ENCODE results near the gene RAD54L2.
"Not testable (repeated sequence)": the region's sequence is repeated elsewhere in the genome, so short reads cannot be mapped to it uniquely, and the experiment has no call there.

Gene RAD54L2

GRCh38 chr3:51510996-51511395 lies 27.5 kb upstream of the RAD54L2 start:
- DNase-seq (ENCODE audit: insufficient read length, low spot score) (no peak), FAIRE-seq (no peak)
- TF ChIP-seq POLR2A (IDR thresholded peaks at IDR 0.05; ENCODE audit: low read depth, low read length) (no peak), TAF1 (IDR thresholded peaks at IDR 0.05; ENCODE audit: low read depth, low read length) (no peak), POLR2AphosphoS5 (IDR thresholded peaks at IDR 0.05; ENCODE audit: low read depth, low read length) (no peak), PAX5 (IDR thresholded peaks at IDR 0.05; ENCODE audit: insufficient read depth, low read length, severe bottlenecking) (no peak), SPI1 (IDR thresholded peaks at IDR 0.05; ENCODE audit: low read depth, low read length) (no peak), POU2F2 (IDR thresholded peaks at IDR 0.05; ENCODE audit: low read depth, low read length) (no peak)

DNA sequence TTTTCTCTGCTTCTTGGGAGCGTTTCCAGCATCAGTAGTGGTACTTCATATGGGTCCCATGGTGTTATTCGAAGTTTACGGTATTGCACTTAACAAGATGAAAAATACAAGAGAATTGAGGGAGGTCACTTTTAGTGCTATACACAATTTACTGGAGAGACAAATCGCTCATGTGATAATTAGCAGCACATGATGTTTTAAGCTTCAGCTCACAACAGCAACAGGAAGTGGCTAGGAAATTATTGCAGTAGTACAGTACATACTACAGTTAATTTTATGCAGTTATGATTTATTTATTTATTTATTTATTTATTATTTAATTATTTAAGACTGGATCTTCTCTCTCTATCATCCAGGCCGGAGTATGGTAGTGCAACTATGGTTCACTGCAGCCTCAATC lies 24.3 kb upstream of the RAD54L2 start:
- no peak for TF ChIP-seq PAX5 (IDR thresholded peaks at IDR 0.05; ENCODE audit: insufficient read depth, low read length, severe bottlenecking)
- TF ChIP-seq POLR2AphosphoS5 (IDR thresholded peaks at IDR 0.05; ENCODE audit: low read depth, low read length): no peak
- TF ChIP-seq TAF1 (IDR thresholded peaks at IDR 0.05; ENCODE audit: low read depth, low read length): no peak
- TF ChIP-seq POU2F2 (IDR thresholded peaks at IDR 0.05; ENCODE audit: low read depth, low read length): no peak
- TF ChIP-seq SPI1 (IDR thresholded peaks at IDR 0.05; ENCODE audit: low read depth, low read length): no peak
- no peak for TF ChIP-seq POLR2A (IDR thresholded peaks at IDR 0.05; ENCODE audit: low read depth, low read length)
- FAIRE-seq (no peak), DNase-seq (ENCODE audit: insufficient read length, low spot score) (no peak)

- TF ChIP-seq TAF1 (IDR thresholded peaks at IDR 0.05; ENCODE audit: low read depth, low read length) (no peak), SPI1 (IDR thresholded peaks at IDR 0.05; ENCODE audit: low read depth, low read length) (no peak), PAX5 (IDR thresholded peaks at IDR 0.05; ENCODE audit: insufficient read depth, low read length, severe bottlenecking) (no peak), POLR2AphosphoS5 (IDR thresholded peaks at IDR 0.05; ENCODE audit: low read depth, low read length) (no peak), POU2F2 (IDR thresholded peaks at IDR 0.05; ENCODE audit: low read depth, low read length) (no peak), POLR2A (IDR thresholded peaks at IDR 0.05; ENCODE audit: low read depth, low read length) (no peak)
- DNase-seq (ENCODE audit: insufficient read length, low spot score): no peak
- FAIRE-seq: no peak
These were observed 18.7 kb upstream of the RAD54L2 start for GRCh38 chr3:51519848-51520247.

GRCh38 chr3:51520906-51521730 lies 17.4 kb upstream of the RAD54L2 start:
- DNase-seq (ENCODE audit: insufficient read length, low spot score): not testable (repeated sequence)
- peak; percentile 72 for FAIRE-seq

DNA sequence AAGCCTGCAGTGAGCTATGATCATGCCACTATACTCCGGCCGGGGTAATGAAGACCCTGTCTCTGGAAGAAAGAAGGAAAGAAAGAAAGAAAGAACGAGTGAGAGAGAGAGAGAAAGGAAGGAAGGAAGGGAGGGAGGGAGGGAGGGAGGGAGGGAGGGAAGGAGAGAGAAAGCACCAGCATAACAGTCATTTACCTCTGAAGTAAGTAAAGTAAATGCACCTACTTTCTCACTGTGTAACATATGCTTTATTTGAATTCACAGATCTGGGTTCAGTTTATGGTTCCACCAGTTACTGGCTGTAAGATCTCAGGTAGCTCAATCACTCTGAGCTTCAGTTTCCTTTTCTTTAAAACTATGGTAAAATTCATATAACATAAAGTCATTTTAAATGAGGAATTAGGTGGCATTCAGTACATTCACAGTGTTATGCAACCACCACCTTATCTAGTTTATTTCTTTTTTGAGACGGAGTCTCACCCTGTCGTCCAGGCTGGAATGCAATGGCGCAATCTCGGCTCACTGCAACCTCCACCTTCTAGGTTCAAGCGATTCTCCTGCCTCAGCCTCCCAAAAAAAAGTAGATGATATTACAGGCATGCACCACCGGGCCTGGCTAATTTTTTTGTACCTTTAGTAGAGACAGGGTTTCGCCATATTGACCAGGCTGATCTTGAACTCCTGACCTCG lies 16.1 kb upstream of the RAD54L2 start:
- no peak for FAIRE-seq
- TF ChIP-seq SPI1 (IDR thresholded peaks at IDR 0.05; ENCODE audit: low read depth, low read length) (no peak), PAX5 (IDR thresholded peaks at IDR 0.05; ENCODE audit: insufficient read depth, low read length, severe bottlenecking) (no peak)
- no peak for DNase-seq (ENCODE audit: insufficient read length, low spot score)

DNA sequence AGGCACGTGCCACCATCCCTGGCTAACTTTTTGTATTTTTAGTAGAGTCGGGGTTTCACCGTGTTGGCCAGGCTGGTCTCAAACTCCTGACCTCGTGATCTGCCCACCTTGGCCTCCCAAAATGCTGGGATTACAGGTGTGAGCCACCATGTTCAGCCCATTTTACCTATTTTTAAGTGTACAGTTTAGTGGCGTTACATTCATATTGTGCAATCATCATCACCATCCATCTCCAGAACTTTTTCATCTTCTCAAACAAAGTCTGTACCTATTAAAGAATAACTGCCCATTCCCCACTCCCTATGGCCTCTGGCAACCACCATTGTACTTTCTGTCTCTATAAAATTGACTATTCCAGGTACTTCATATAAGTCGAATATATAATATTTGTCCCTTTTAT lies 13.6 kb upstream of the RAD54L2 start:
- DNase-seq (ENCODE audit: insufficient read length, low spot score); FAIRE-seq: not testable (repeated sequence)

DNA sequence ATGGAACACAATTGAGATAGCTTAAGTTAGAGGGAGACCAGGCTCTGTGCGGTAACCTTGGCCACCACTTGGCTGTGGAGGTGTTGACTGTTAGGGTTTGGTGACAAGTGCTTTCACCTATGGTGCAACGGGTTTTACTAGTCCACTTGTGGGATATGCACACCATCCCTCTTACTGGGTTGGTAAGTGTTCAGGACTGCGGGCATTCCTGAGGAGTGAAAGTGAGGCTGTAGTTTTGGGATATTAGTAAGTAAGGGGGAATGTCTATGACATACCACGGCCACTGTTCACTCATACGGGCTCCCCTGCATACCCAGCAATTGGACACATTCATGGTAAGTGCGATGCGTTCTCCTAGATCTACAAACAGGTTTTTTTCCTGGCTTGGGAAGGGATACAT lies 8.0 kb upstream of the RAD54L2 start:
- no peak for DNase-seq (ENCODE audit: insufficient read length, low spot score)
- TF ChIP-seq POLR2AphosphoS5 (IDR thresholded peaks at IDR 0.05; ENCODE audit: low read depth, low read length) (no peak), POU2F2 (IDR thresholded peaks at IDR 0.05; ENCODE audit: low read depth, low read length) (no peak), SPI1 (IDR thresholded peaks at IDR 0.05; ENCODE audit: low read depth, low read length) (no peak)
- FAIRE-seq: no peak

DNA sequence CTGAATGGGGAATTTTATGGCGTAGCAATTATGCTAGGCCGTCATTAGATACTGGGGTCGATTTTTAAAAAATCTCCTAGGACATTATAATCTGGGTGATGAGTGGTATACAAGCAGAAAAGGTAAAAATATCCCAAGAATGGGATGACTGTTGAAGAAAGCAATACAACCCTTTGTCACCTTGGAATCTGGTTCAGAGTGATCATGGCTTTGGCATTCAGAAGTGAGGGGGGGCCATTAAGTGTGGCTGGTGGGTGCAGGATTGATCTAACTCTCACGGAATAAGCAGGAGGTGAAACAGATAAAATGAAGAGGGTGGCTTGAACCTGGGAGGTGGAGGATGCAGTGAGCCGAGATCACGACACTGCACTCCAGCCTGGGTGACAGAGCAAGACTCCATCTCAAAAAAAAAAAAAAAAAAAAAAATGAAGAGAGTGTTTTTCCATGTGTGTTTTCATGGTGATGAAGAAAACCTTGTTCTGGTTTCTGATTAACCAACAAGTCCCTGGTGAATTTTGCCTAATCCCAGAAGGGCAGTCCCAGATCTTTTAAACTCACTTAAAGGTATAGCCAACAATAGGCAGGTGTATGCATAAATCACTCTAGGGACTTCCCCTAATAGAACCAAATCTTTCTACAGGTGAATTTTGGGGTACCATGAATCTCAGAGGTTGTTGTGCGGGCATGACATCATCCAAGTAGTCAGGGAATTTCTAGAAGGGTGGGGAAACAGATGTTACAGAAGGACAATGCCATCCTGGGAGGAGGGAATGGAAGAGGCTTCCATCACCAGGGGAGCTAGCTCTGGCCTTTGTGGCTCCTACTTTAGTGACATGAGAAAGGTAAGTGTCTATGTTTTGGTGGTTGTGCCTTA lies 3.1 kb upstream of the RAD54L2 start:
- FAIRE-seq (no peak), DNase-seq (ENCODE audit: insufficient read length, low spot score) (no peak)
- peak; percentile 93 for TF ChIP-seq POU2F2 (IDR thresholded peaks at IDR 0.05; ENCODE audit: low read depth, low read length)
- TF ChIP-seq POLR2AphosphoS5 (IDR thresholded peaks at IDR 0.05; ENCODE audit: low read depth, low read length): no peak

DNA sequence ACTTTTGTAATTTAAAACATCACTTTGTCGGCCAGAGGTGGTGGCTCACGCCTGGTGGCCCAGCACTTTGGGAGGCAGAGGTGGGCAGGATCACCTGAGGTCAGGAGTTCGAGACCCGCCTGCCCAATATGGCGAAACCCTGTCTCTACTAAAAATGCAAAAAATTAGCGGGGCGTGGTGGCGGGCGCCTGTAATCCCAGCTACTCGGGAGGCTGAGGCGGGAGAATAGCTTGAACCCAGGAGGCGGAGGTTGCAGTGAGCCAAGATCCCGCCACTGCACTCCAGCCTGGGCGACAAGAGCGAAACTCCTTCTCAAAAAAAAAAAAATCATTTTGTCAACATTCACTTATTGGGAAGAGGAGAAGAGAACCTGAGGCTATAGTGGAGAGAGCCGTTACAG lies 888 bp upstream of the RAD54L2 start:
- DNase-seq (ENCODE audit: insufficient read length, low spot score); FAIRE-seq: not testable (repeated sequence)

DNA sequence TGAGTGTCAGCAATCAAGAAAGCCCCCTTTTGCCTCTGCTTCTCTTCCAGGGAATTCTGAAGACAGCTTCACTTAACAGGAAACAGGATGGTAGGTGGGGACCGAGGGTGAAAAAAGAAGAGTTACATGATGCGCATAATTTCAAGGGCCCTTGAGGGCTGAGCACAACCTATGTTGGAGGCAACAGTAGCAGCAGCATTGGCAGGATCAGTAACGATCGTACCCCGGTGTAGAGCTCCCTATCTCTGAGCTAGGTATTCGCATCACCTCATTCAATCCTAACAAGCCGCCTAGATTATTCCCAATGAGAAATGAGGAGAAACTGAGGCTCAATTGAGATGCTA lies 432 bp upstream of the RAD54L2 start:
- TF ChIP-seq PAX5 (IDR thresholded peaks at IDR 0.05; ENCODE audit: insufficient read depth, low read length, severe bottlenecking) (no peak), TAF1 (IDR thresholded peaks at IDR 0.05; ENCODE audit: low read depth, low read length) (no peak), POLR2A (IDR thresholded peaks at IDR 0.05; ENCODE audit: low read depth, low read length) (no peak), SPI1 (IDR thresholded peaks at IDR 0.05; ENCODE audit: low read depth, low read length) (no peak), POLR2AphosphoS5 (IDR thresholded peaks at IDR 0.05; ENCODE audit: low read depth, low read length) (no peak), POU2F2 (IDR thresholded peaks at IDR 0.05; ENCODE audit: low read depth, low read length) (no peak)
- FAIRE-seq (no peak), DNase-seq (ENCODE audit: insufficient read length, low spot score) (no peak)
